Stimulated activated CD8-positive, alpha-beta memory T cell treated with anti-CD3 and anti-CD28 coated beads, Interleukin-15, amount 100 ng/mL, for 48 hours (primary cell): Measurements from ENCODE around the gene SECISBP2.

Source experiments
- DNase-seq, 2 donors: peaks; one replicate each; pipeline ENCODE4 v3.0.0-alpha.2; 2020; ENCODE audit warnings: low read depth in 2 of 2

Gene SECISBP2

GRCh38 chr9:89350988-89351557 lies 32.8 kb downstream of the SECISBP2 start:
- DNase-seq, result no peak

- DNase-seq, result no peak
Observed at GRCh38 chr9:89351584-89352300, 33.4 kb downstream of the SECISBP2 start.

- no peak for DNase-seq
Observed at GRCh38 chr9:89352451-89352850, 34.2 kb downstream of the SECISBP2 start.

- DNase-seq, result no peak
Observed at GRCh38 chr9:89352874-89353649, 34.8 kb downstream of the SECISBP2 start.

- DNase-seq, result no peak
Observed at GRCh38 chr9:89353989-89354388, 35.7 kb downstream of the SECISBP2 start.

GRCh38 chr9:89354471-89354870 lies 36.2 kb downstream of the SECISBP2 start:
- DNase-seq, result no peak

GRCh38 chr9:89356782-89357181 lies 38.5 kb downstream of the SECISBP2 start:
- DNase-seq, result no peak

GRCh38 chr9:89357331-89358197 lies 39.3 kb downstream of the SECISBP2 start:
- no peak for DNase-seq

GRCh38 chr9:89358376-89358916 lies 40.1 kb downstream of the SECISBP2 start:
- DNase-seq, result no peak

- no peak for DNase-seq
Observed at GRCh38 chr9:89358985-89359384, 40.7 kb downstream of the SECISBP2 start.

- DNase-seq, result no peak
Observed at GRCh38 chr9:89359751-89360261, 41.5 kb downstream of the SECISBP2 start.

GRCh38 chr9:89360465-89360864 lies 42.2 kb downstream of the SECISBP2 start:
- no peak for DNase-seq

- DNase-seq, result no peak
Observed at GRCh38 chr9:89361031-89361430, 42.7 kb downstream of the SECISBP2 start.

GRCh38 chr9:89361816-89362646 lies 43.7 kb downstream of the SECISBP2 start:
- no peak for DNase-seq

- no peak for DNase-seq
Observed at GRCh38 chr9:89362647-89363310, 44.5 kb downstream of the SECISBP2 start.

GRCh38 chr9:89363311-89363670 lies 45.0 kb downstream of the SECISBP2 start:
- no peak for DNase-seq

- no peak for DNase-seq
Observed at GRCh38 chr9:89363921-89364665, 45.8 kb downstream of the SECISBP2 start.

- no peak for DNase-seq
Observed at GRCh38 chr9:89364666-89365531, 46.6 kb downstream of the SECISBP2 start.
